ENCODE data around the gene HTR1D. TPM values are rescaled to one million over a fixed set of nuclear protein-coding genes. Genes with fewer than 3 reads are reported as not detected.
"Not testable (repeated sequence)": the region's sequence is repeated elsewhere in the genome, so short reads cannot be mapped to it uniquely, and the experiment has no call there.

HTR1D gene
- total and polyA plus RNA-seq, 7 experiments from 2014 or later: not detected

DNA sequence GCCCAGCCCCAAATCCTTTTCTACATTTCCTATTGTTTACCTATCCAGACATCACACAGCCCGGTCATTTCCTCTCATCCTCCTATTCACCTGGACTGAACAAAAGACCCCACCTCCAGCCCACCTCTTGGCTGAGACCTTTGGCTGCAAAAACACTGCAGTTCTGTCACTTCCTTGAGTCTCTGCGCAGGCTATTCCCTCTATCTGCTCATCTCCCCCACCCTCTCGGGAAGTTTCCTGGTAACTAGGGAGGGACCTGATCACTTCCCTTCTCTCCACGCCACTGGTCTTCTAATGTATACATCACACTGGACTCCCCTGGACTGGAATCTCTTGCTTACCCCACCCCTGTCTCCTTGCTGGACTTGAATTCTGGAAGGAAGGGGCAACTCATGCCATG, 5.3 kb downstream of the HTR1D start:
- DNase-seq (no peak), ATAC-seq (no peak)
- Histone ChIP-seq H3K4me3 (ENCODE audit: low read length) (no peak overlapping the region), H3K4me1 (ENCODE audit: control insufficient read depth in 2 of 2, insufficient read depth in 2 of 2, low read length in 2 of 2) (no peaks in the 10 kb centered on the region), H3K27ac (ENCODE audit: low read depth, low read length) (no peak overlapping the region), H3K36me3 (ENCODE audit: control insufficient read depth in 2 of 3, insufficient read depth in 3 of 3, low read length in 3 of 3) (no peaks in the 10 kb centered on the region), H3K9me3 (ENCODE audit: control insufficient read depth in 2 of 3, low read length in 3 of 3) (no peaks in the 10 kb centered on the region), H3K27me3 (ENCODE audit: control insufficient read depth in 2 of 2, insufficient read depth in 2 of 2, low read length in 2 of 2) (peaks cover 0 to 15% of the 10 kb centered on the region in 2 donors)
- H3K36me3 Mint-ChIP-seq: peaks cover 0 to 4% (median 0%) of the 10 kb centered on the region in 5 donors
- no peak overlapping the region for H3K27ac Mint-ChIP-seq
- H3K9me3 Mint-ChIP-seq: no peaks in the 10 kb centered on the region
- H3K4me1 Mint-ChIP-seq: peaks cover 0 to 9% (median 4%) of the 10 kb centered on the region in 7 donors
- H3K4me3 Mint-ChIP-seq: no peak overlapping the region
- POLR2A ChIA-PET: interaction anchor here (0.6 kb wide), 1 partner anchor 165 kb away, joined by 3 read pairs; no protein-coding TSS in a partner anchor
- CTCF ChIA-PET: no interaction called here
- intact Hi-C loops (cut with micrococcal nuclease): no loop called here
- H3K27me3 Mint-ChIP-seq: peaks cover 47 to 54% (median 50%) of the 10 kb centered on the region in 5 donors

DNA sequence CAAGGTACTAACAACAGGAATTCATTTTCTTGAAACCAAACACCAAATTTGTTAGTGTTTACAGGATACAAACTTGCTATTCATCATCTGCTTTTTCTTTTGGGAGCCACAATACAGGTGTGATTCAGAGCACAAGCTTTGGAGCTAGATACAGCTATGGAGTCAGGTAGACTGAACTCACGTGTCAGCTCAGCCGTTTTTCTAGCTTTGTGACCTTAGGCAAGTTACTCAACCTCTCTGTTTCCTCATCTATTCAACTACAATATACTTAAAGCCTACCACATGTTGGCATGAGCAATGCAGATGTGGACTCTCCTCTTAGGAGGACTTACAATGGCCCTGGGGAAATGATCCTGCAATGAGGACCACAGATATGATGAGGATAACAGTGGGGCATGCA, 6.3 kb downstream of the HTR1D start:
- Histone ChIP-seq H3K27ac (ENCODE audit: low read depth, low read length) (no peak overlapping the region), H3K9me3 (ENCODE audit: control insufficient read depth in 2 of 3, low read length in 3 of 3) (no peaks in the 10 kb centered on the region), H3K36me3 (ENCODE audit: control insufficient read depth in 2 of 3, insufficient read depth in 3 of 3, low read length in 3 of 3) (no peaks in the 10 kb centered on the region), H3K4me1 (ENCODE audit: control insufficient read depth in 2 of 2, insufficient read depth in 2 of 2, low read length in 2 of 2) (no peaks in the 10 kb centered on the region), H3K4me3 (ENCODE audit: low read length) (no peak overlapping the region), H3K27me3 (ENCODE audit: control insufficient read depth in 2 of 2, insufficient read depth in 2 of 2, low read length in 2 of 2) (peaks cover 0 to 15% of the 10 kb centered on the region in 2 donors)
- Mint-ChIP-seq H3K36me3 (peaks cover 0 to 4% (median 0%) of the 10 kb centered on the region in 5 donors), H3K4me1 (peaks cover 0 to 4% (median 2%) of the 10 kb centered on the region in 7 donors), H3K27me3 (peaks cover 40 to 54% (median 43%) of the 10 kb centered on the region in 5 donors), H3K9me3 (no peaks in the 10 kb centered on the region), H3K27ac (no peak overlapping the region), H3K4me3 (no peak overlapping the region)
- intact Hi-C loops (cut with micrococcal nuclease): no loop called here
- ChIA-PET POLR2A (no interaction called here), CTCF (no interaction called here)
- no peak for ATAC-seq
- DNase-seq: no peak

DNA sequence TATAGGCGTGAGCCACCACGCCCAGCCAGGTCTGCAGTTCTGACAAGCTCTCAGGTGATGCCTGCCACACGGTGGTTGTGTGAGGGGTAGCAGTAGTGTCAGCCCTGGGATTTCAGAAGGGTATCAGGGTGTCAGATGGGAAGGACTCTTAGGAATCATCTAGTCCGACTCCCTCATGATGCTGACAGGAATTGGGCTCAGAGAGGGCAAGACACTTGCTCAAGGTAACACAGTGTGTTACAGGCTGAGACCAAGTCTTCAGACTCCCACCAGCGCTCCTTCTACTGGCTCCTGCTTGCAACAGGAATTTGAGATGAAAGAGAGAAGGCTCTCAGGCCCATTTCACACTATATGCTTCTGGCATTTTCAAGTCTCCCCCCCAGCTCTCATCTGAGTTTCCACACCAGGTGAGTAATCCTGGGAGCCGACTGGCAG, 6.9 kb downstream of the HTR1D start:
- peaks cover 0 to 4% (median 0%) of the 10 kb centered on the region in 5 donors for H3K36me3 Mint-ChIP-seq
- ChIA-PET CTCF (no interaction called here), POLR2A (no interaction called here)
- ATAC-seq (no peak), DNase-seq (no peak)
- H3K4me3 Mint-ChIP-seq: no peak overlapping the region
- no peak overlapping the region for H3K27ac Mint-ChIP-seq
- Histone ChIP-seq H3K36me3 (ENCODE audit: control insufficient read depth in 2 of 3, insufficient read depth in 3 of 3, low read length in 3 of 3) (no peaks in the 10 kb centered on the region), H3K27me3 (ENCODE audit: control insufficient read depth in 2 of 2, insufficient read depth in 2 of 2, low read length in 2 of 2) (peaks cover 0 to 11% of the 10 kb centered on the region in 2 donors), H3K9me3 (ENCODE audit: control insufficient read depth in 2 of 3, low read length in 3 of 3) (no peaks in the 10 kb centered on the region), H3K27ac (ENCODE audit: low read depth, low read length) (no peak overlapping the region), H3K4me1 (ENCODE audit: control insufficient read depth in 2 of 2, insufficient read depth in 2 of 2, low read length in 2 of 2) (no peaks in the 10 kb centered on the region), H3K4me3 (ENCODE audit: low read length) (no peak overlapping the region)
- H3K4me1 Mint-ChIP-seq: peaks cover 0 to 4% (median 2%) of the 10 kb centered on the region in 7 donors
- intact Hi-C loops (cut with micrococcal nuclease): no loop called here
- H3K27me3 Mint-ChIP-seq: peaks cover 35 to 49% (median 37%) of the 10 kb centered on the region in 5 donors
- H3K9me3 Mint-ChIP-seq: no peaks in the 10 kb centered on the region

DNA sequence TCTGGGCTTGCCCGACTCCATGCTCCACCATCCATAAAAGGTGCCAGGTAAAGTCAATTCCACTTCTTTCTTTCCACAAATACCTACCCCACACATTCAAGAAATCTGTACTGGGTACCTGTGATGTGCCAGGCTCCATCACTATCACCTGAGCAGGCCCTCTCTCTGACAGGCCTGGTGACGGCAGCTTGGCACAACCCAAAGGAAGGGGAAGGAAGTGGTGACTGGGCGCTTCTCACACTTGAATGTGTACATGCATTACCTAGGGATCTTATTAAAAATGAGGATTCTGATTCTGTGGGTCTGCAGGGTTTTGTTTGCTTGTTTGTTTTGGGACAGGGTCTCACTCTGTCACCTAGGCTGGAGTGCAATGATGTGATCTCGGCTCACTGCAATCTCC, 7.5 kb downstream of the HTR1D start:
- Mint-ChIP-seq H3K36me3 (peaks cover 0 to 2% (median 0%) of the 10 kb centered on the region in 5 donors), H3K4me1 (peaks cover 0 to 3% (median 2%) of the 10 kb centered on the region in 7 donors), H3K27ac (no peak overlapping the region), H3K27me3 (peaks cover 29 to 43% (median 32%) of the 10 kb centered on the region in 5 donors), H3K4me3 (no peak overlapping the region), H3K9me3 (no peaks in the 10 kb centered on the region)
- intact Hi-C loops (cut with micrococcal nuclease): no loop called here
- ChIA-PET CTCF (no interaction called here), POLR2A (no interaction called here)
- no peak overlapping the region for H3K4me3 ChIP-seq (ENCODE audit: low read length)
- no peaks in the 10 kb centered on the region for H3K4me1 ChIP-seq (ENCODE audit: control insufficient read depth in 2 of 2, insufficient read depth in 2 of 2, low read length in 2 of 2)
- H3K9me3 ChIP-seq (ENCODE audit: control insufficient read depth in 2 of 3, low read length in 3 of 3): no peaks in the 10 kb centered on the region
- no peak overlapping the region for H3K27ac ChIP-seq (ENCODE audit: low read depth, low read length)
- ATAC-seq: no peak
- DNase-seq: no peak
- peaks cover 0 to 9% of the 10 kb centered on the region in 2 donors for H3K27me3 ChIP-seq (ENCODE audit: control insufficient read depth in 2 of 2, insufficient read depth in 2 of 2, low read length in 2 of 2)
- H3K36me3 ChIP-seq (ENCODE audit: control insufficient read depth in 2 of 3, insufficient read depth in 3 of 3, low read length in 3 of 3): no peaks in the 10 kb centered on the region

DNA sequence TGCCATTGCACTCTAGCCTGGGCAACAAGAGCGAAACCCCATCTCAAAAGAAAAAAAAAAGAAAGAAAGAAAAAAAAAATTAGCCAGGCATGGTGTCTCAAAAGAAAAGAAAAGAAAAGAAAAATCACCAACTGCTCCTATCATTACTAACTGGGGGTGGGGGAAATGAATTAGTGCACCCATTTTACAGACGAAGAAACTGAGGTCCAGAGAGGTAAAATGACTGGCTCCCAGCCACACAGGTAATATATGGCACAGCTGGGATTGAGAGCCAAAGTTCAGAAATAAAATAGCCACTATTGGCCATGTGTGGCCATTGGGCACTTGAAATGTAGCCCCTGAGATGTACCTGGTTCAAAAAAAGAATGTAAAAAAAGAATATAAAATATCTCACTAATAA, 8.8 kb downstream of the HTR1D start:
- DNase-seq (no peak), ATAC-seq (no peak)
- Mint-ChIP-seq H3K4me1 (peaks cover 0 to 2% (median 0%) of the 10 kb centered on the region in 7 donors), H3K9me3 (no peaks in the 10 kb centered on the region), H3K36me3 (no peaks in the 10 kb centered on the region), H3K27ac (no peak overlapping the region), H3K4me3 (no peak overlapping the region), H3K27me3 (peaks cover 19 to 34% (median 24%) of the 10 kb centered on the region in 5 donors)
- H3K27ac ChIP-seq (ENCODE audit: low read depth, low read length): no peak overlapping the region
- H3K27me3 ChIP-seq (ENCODE audit: control insufficient read depth in 2 of 2, insufficient read depth in 2 of 2, low read length in 2 of 2): peaks cover 0 to 4% of the 10 kb centered on the region in 2 donors
- H3K36me3 ChIP-seq (ENCODE audit: control insufficient read depth in 2 of 3, insufficient read depth in 3 of 3, low read length in 3 of 3): no peaks in the 10 kb centered on the region
- ChIA-PET CTCF (no interaction called here), POLR2A (interaction anchor here (1.1 kb wide), 1 partner anchor 105 kb away, joined by 4 read pairs; no protein-coding TSS in a partner anchor)
- no peak overlapping the region for H3K4me3 ChIP-seq (ENCODE audit: low read length)
- intact Hi-C loops (cut with micrococcal nuclease): no loop called here
- H3K9me3 ChIP-seq (ENCODE audit: control insufficient read depth in 2 of 3, low read length in 3 of 3): no peaks in the 10 kb centered on the region
- H3K4me1 ChIP-seq (ENCODE audit: control insufficient read depth in 2 of 2, insufficient read depth in 2 of 2, low read length in 2 of 2): no peaks in the 10 kb centered on the region

DNA sequence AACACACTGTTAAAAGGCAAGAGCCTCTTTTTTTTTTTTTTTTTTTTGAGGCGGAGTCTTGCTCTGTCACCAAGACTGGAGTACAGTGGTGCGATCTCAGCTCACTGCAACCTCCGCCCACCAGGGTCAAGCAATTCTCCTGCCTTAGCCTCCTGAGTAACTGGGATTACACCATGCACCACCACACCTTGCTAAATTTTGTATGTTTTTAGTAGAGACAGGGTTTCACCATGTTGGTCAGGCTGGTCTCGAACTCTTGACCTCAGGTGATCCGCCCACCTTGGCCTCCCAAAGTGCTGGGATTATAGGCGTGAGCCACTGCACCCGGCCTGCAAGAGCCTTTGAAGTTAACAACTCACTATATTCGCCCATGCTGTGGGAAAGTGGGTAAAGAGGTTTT, 9.6 kb downstream of the HTR1D start:
- H3K36me3 Mint-ChIP-seq; DNase-seq; H3K27ac ChIP-seq (ENCODE audit: low read depth, low read length); H3K36me3 ChIP-seq (ENCODE audit: control insufficient read depth in 2 of 3, insufficient read depth in 3 of 3, low read length in 3 of 3); H3K9me3 Mint-ChIP-seq; POLR2A ChIA-PET; H3K4me1 Mint-ChIP-seq; H3K27me3 ChIP-seq (ENCODE audit: control insufficient read depth in 2 of 2, insufficient read depth in 2 of 2, low read length in 2 of 2); H3K4me3 Mint-ChIP-seq; H3K9me3 ChIP-seq (ENCODE audit: control insufficient read depth in 2 of 3, low read length in 3 of 3); H3K4me3 ChIP-seq (ENCODE audit: low read length); H3K4me1 ChIP-seq (ENCODE audit: control insufficient read depth in 2 of 2, insufficient read depth in 2 of 2, low read length in 2 of 2); CTCF ChIA-PET; intact Hi-C loops (cut with micrococcal nuclease); H3K27ac Mint-ChIP-seq; ATAC-seq: not testable (repeated sequence)
- peaks cover 11 to 26% (median 20%) of the 10 kb centered on the region in 5 donors for H3K27me3 Mint-ChIP-seq

DNA sequence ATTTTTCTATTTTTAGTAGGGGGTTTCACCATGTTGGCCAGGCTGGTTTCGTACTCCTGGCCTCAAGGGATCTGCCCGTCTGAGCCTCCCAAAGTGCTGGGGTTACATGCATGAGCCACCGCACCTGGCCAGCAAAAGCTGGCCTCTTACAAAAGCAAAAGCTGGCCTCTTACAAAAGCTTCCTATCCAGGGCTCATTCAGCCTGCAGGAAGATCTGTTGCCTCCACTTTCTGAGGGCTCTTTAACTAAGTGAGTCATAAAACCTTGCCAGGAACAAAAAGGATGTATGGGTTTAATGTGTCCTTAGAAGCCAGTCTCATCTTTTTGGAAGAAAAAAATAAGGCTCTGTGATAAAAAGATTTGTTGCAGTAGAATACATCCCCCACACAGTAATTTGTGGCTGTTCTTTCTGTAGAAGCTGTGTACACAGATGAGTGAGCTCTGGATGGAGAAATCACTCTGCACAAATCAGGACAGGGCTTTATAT, 15.0 kb downstream of the HTR1D start:
- Mint-ChIP-seq H3K27ac (no peak overlapping the region), H3K27me3 (peaks cover 0 to 13% (median 6%) of the 10 kb centered on the region in 5 donors), H3K4me1 (no peaks in the 10 kb centered on the region), H3K9me3 (no peaks in the 10 kb centered on the region), H3K36me3 (no peaks in the 10 kb centered on the region), H3K4me3 (no peak overlapping the region)
- ATAC-seq (no peak), DNase-seq (no peak)
- no peaks in the 10 kb centered on the region for H3K27me3 ChIP-seq (ENCODE audit: control insufficient read depth in 2 of 2, insufficient read depth in 2 of 2, low read length in 2 of 2)
- intact Hi-C loops (cut with micrococcal nuclease): no loop called here
- H3K4me1 ChIP-seq (ENCODE audit: control insufficient read depth in 2 of 2, insufficient read depth in 2 of 2, low read length in 2 of 2): no peaks in the 10 kb centered on the region
- no peaks in the 10 kb centered on the region for H3K9me3 ChIP-seq (ENCODE audit: control insufficient read depth in 2 of 3, low read length in 3 of 3)
- CTCF ChIA-PET: no interaction called here
- H3K4me3 ChIP-seq (ENCODE audit: low read length): no peak overlapping the region
- no peak overlapping the region for H3K27ac ChIP-seq (ENCODE audit: low read depth, low read length)
- H3K36me3 ChIP-seq (ENCODE audit: control insufficient read depth in 2 of 3, insufficient read depth in 3 of 3, low read length in 3 of 3): no peaks in the 10 kb centered on the region
- POLR2A ChIA-PET: no interaction called here
